CD4-positive, alpha-beta memory T cell (primary cell): ENCODE measurements around the gene OPTN. TPM values are rescaled to one million over a fixed set of nuclear protein-coding genes. Genes with fewer than 3 reads are reported as not detected.

ENCODE experiments used
- CTCF ChIA-PET: fragments of 350-600 bp; sonication (Branson Sonifier 250); formaldehyde crosslinking; loops from one replicate; lab custom pipeline; 2021; ENCODE audit warnings: inconsistent platforms; ENCODE audit not compliant: partially characterized antibody; lab: Charles Lee
- POLR2A ChIA-PET: fragments of 350-600 bp; sonication (Branson Sonifier 250); formaldehyde crosslinking; loops from one replicate; lab custom pipeline; 2021; ENCODE audit not compliant: partially characterized antibody; lab: Charles Lee
- DNase-seq, 5 donors: peaks; one replicate each; pipeline versions ENCODE4 v3.0.0 to v3.0.0-alpha.2; 2020 to 2022; ENCODE audit warnings: mixed read lengths in 1 of 5
- H3K27ac ChIP-seq: one replicate; pipeline ENCODE4 v1.7.0; 2013; ENCODE audit warnings: low read depth, low read length
- H3K27me3 ChIP-seq: 2 replicates; pipeline ENCODE4 v1.7.0; 2013; ENCODE audit warnings: mild to moderate bottlenecking, low read length, moderate library complexity; ENCODE audit not compliant: insufficient read depth
- H3K36me3 ChIP-seq: 2 replicates; pipeline ENCODE4 v1.7.0; 2013; ENCODE audit warnings: mild to moderate bottlenecking, low read length, moderate library complexity; ENCODE audit not compliant: insufficient read depth
- H3K4me1 ChIP-seq: 2 replicates; pipeline ENCODE4 v1.7.0; 2013; ENCODE audit warnings: mild to moderate bottlenecking, low read length, moderate library complexity; ENCODE audit not compliant: insufficient read depth
- H3K4me3 ChIP-seq, 2 donors: one replicate each; pipeline ENCODE4 v1.7.0; 2013; ENCODE audit warnings: low read length in 2 of 2, mild to moderate bottlenecking in 1 of 2
- H3K9me3 ChIP-seq, 2 donors: one replicate each; pipeline ENCODE4 v1.7.0; 2013; ENCODE audit warnings: low read length in 2 of 2, control low read depth in 1 of 2; ENCODE audit not compliant: control insufficient read depth in 1 of 2
- H3K27ac Mint-ChIP-seq, 7 donors: one replicate each; pipeline ENCODE4 v1.8.0; 2020 to 2021; ENCODE audit warnings: mixed read lengths in 7 of 7, mild to moderate bottlenecking in 6 of 7, inconsistent platforms in 3 of 7, moderate library complexity in 3 of 7
- H3K27me3 Mint-ChIP-seq, 2 donors: one replicate each; pipeline ENCODE4 v1.8.0; 2020 to 2021; ENCODE audit warnings: mixed read lengths in 2 of 2
- H3K36me3 Mint-ChIP-seq, 2 donors: one replicate each; pipeline ENCODE4 v1.8.0; 2020 to 2021; ENCODE audit warnings: mixed read lengths in 2 of 2, inconsistent platforms in 1 of 2, mild to moderate bottlenecking in 1 of 2
- H3K4me1 Mint-ChIP-seq, 4 donors: one replicate each; pipeline ENCODE4 v1.8.0; 2020 to 2021; ENCODE audit warnings: mixed read lengths in 4 of 4, mild to moderate bottlenecking in 1 of 4
- H3K4me3 Mint-ChIP-seq, 8 donors: one replicate each; pipeline ENCODE4 v1.8.0; 2020 to 2021; ENCODE audit warnings: mixed read lengths in 8 of 8, mild to moderate bottlenecking in 7 of 8, moderate library complexity in 6 of 8, inconsistent platforms in 3 of 8
- H3K9me3 Mint-ChIP-seq, 8 donors: one replicate each; pipeline ENCODE4 v1.8.0; 2020 to 2021; ENCODE audit warnings: mixed read lengths in 8 of 8, mild to moderate bottlenecking in 5 of 8, inconsistent platforms in 3 of 8, moderate library complexity in 1 of 8
- intact Hi-C: fragments of 100-400 bp; cut with micrococcal nuclease; formaldehyde crosslinking; loops from one replicate; pipeline ENCODE4 v1.15.1; 2023
- polyA plus RNA-seq, 2 donors: library from polyadenylated mRNA; unstranded; fragments of 300-500 nt; fragmentation: Illumina TruSeq; gene quantifications; one replicate each; pipeline ENCODE4 v1.2.3, GENCODE V29; 2021
- total RNA-seq, 2 experiments: library from RNA; stranded (reverse); gene quantifications; one replicate each; pipeline ENCODE4 v1.2.3, GENCODE V29; 2021

The OPTN gene
- total and polyA plus RNA-seq, 4 experiments from 2014 or later, result 40.3 to 148 (median 124) TPM

DNA sequence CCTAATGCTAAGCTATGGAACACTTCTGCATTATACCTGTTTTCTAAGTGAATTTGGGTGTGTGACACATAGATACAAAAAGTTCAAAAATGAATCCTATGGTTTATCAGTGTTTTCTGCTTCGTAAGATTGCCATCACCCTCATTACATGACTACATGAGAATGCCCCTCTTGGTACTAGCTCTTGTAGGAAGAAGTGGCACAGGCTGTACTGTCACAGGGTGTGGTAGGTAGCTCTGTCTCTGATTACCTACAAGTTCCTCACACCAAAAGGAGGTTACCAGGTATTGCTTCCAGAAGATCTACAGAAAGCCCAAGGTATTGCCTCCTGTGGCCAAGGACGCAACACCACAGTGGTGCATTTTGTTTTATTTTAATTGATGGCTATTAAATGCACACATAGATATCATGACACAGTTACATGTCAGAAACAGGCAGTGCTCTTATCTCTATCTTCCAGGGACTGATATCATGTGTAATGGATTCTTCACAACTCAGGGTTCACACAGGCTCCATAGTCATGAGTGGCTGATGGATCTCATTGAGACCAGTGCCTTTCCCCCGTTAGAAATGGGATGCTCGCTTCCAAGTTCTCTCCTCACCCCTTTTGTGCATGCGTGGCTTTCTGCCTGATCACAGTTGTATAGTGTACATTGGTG lies 6.6 kb downstream of the OPTN start:
- Mint-ChIP-seq H3K27me3 (no peaks in the 10 kb centered on the region), H3K9me3 (no peaks in the 10 kb centered on the region), H3K4me3 (peak overlapping the region in 7 of 8 donors; percentile 30 to 76 (median 45)), H3K4me1 (peaks cover 58 to 88% (median 74%) of the 10 kb centered on the region in 4 donors), H3K36me3 (peaks cover 43 to 59% of the 10 kb centered on the region in 2 donors), H3K27ac (peak overlapping the region; percentile 84 to 92 (median 89))
- no peaks in the 10 kb centered on the region for H3K27me3 ChIP-seq
- H3K27ac ChIP-seq, result peak overlapping the region; percentile 1
- ChIA-PET CTCF (interaction anchor here (1.4 kb wide), 1 partner anchor 195 kb away, joined by 3 read pairs; no protein-coding TSS in a partner anchor), POLR2A (interaction anchor here (1.8 to 2.9 kb wide), 3 partner anchors 9 to 196 kb away, joined by 8 to 9 read pairs (median 9); no protein-coding TSS in a partner anchor)
- H3K4me3 ChIP-seq, result no peak overlapping the region
- H3K36me3 ChIP-seq, result peaks cover 21% of the 10 kb centered on the region
- H3K9me3 ChIP-seq, result no peaks in the 10 kb centered on the region
- no peak for DNase-seq
- intact Hi-C loops, result loop anchor here (10.0 kb wide), 2 partner anchors 478 to 762 kb away; partner anchors contain the start of genes CAMK1D and PRPF18
- H3K4me1 ChIP-seq, result peaks cover 92% of the 10 kb centered on the region

DNA sequence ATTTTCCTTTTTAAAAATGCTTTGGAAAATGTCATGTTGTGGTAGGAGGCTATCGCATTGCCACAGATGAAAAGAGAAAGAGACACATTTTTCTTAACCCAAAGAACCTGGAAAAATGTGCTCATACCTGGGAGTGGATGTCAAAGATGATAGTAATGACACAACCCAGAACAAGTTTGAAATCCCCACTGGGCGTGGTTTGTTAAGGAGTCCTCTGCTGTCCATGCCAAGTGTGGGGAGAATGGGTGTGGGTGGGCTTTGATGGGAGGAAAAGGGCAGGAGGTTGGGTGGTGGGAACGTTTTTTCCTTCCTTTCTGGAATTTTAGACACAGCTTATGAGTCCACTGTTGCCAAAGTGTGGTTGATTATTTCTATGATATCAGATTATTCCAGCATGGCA lies 10.9 kb downstream of the OPTN start:
- POLR2A ChIA-PET, result interaction anchor here (1.1 kb wide), 1 partner anchor 19 kb away, joined by 3 read pairs; no protein-coding TSS in a partner anchor
- intact Hi-C loops, result no loop called here
- Mint-ChIP-seq H3K27me3 (no peaks in the 10 kb centered on the region), H3K9me3 (no peaks in the 10 kb centered on the region), H3K36me3 (peaks cover 52 to 61% of the 10 kb centered on the region in 2 donors), H3K4me3 (no peak overlapping the region), H3K27ac (peak overlapping the region in 6 of 7 donors; percentile 22 to 91 (median 60)), H3K4me1 (peaks cover 35 to 58% (median 48%) of the 10 kb centered on the region in 4 donors)
- Histone ChIP-seq H3K9me3 (no peaks in the 10 kb centered on the region), H3K4me1 (peaks cover 56% of the 10 kb centered on the region), H3K27ac (no peak overlapping the region), H3K27me3 (no peaks in the 10 kb centered on the region), H3K36me3 (peaks cover 47% of the 10 kb centered on the region), H3K4me3 (no peak overlapping the region)
- CTCF ChIA-PET, result no interaction called here
- DNase-seq, result no peak

DNA sequence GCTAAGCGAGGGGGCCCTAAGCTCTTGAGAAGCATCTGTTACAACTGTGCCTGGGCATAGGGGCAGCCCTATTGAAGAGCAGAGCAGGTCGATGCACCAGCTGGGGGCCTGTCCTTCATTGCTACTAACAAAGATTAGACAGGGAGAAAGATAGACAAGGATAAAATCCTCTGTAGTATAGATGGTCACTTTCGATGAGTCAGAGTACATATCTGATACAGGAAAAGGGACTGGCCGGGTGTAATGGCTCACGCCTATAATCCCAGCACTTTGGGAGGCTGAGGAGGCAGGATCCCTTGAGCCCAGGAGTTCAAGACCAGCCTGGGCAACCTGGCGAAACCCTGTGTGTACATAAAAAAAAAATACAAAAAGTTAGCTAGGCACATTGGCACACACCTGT lies 13.6 kb downstream of the OPTN start:
- Mint-ChIP-seq H3K27ac (peak overlapping the region in 2 of 7 donors; percentile 35 to 38), H3K27me3 (no peaks in the 10 kb centered on the region), H3K4me1 (peaks cover 29 to 40% (median 38%) of the 10 kb centered on the region in 4 donors), H3K4me3 (no peak overlapping the region), H3K36me3 (peaks cover 56 to 67% of the 10 kb centered on the region in 2 donors), H3K9me3 (no peaks in the 10 kb centered on the region)
- Histone ChIP-seq H3K4me3 (no peak overlapping the region), H3K36me3 (peaks cover 64% of the 10 kb centered on the region), H3K4me1 (peaks cover 43% of the 10 kb centered on the region), H3K27me3 (no peaks in the 10 kb centered on the region), H3K9me3 (no peaks in the 10 kb centered on the region), H3K27ac (no peak overlapping the region)
- no peak for DNase-seq
- intact Hi-C loops, result no loop called here
- POLR2A ChIA-PET, result interaction anchor here (1.0 to 1.2 kb wide), 3 partner anchors 13 to 16 kb away, joined by 3 to 4 read pairs (median 3); partner anchors contain the start of gene OPTN
- CTCF ChIA-PET, result no interaction called here

DNA sequence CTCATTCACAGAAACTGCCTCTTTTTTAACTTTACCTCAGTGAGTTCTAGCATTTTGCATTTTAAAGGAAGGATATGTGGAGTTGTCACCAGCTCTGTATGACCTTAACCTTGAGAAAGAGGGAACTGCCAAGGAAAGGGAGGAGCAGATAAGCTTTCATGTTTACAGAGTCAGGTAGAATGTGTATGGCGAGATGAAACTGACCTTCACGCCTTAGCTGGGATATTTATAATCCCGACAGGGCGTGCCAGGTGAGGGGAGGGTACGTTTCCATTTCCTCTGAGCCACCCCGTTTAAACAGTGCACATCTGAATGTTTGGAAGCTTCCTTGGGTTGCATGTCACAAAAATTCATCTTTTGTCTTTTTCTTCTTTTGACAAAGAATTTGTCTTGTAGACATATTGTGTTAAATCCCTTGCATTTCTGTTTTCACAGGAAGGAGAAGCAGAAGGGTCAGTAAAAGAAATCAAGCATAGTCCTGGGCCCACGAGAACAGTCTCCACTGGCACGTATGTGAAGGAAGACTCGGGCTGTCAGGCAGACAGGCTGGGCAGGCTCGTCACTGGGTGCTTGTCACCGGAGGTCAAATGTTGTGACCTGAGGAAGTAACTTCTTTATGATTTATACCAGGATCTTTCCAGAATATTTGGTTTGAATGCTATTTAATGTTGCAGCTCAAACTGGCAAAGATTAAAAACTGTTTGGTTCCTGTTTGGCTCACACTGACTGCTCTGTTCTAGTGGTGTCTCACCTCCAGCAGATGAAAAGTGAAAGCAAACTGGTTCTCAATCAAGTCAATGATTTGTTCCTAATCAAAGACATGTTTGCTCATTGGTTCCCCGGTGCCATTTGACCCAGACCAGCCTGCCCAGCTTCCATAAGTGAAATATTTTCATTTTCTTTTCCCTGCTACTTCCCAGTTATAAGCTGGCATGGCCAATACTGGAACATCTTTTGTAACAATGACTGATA lies 16.2 kb downstream of the OPTN start:
- intact Hi-C loops, result no loop called here
- peaks cover 19 to 37% (median 27%) of the 10 kb centered on the region in 4 donors for H3K4me1 Mint-ChIP-seq
- peak overlapping the region; percentile 54 to 84 (median 78) for H3K4me3 Mint-ChIP-seq
- Histone ChIP-seq H3K27ac (peak overlapping the region; percentile 54), H3K9me3 (no peaks in the 10 kb centered on the region), H3K36me3 (peaks cover 65% of the 10 kb centered on the region), H3K27me3 (no peaks in the 10 kb centered on the region), H3K4me3 (no peak overlapping the region), H3K4me1 (peaks cover 18% of the 10 kb centered on the region)
- ChIA-PET POLR2A (interaction anchor here (0.9 to 1.1 kb wide), 2 partner anchors 9 to 17 kb away, joined by 3 read pairs; partner anchors contain the start of gene OPTN), CTCF (interaction anchor here (0.6 to 2.6 kb wide), 5 partner anchors 9 to 186 kb away, joined by 3 to 14 read pairs (median 4); partner anchors contain the start of gene OPTN)
- H3K27ac Mint-ChIP-seq, result peak overlapping the region; percentile 76 to 94 (median 92)
- peaks cover 66 to 74% of the 10 kb centered on the region in 2 donors for H3K36me3 Mint-ChIP-seq
- DNase-seq, result peak; percentile 23 to 50 (median 47)
- no peaks in the 10 kb centered on the region for H3K9me3 Mint-ChIP-seq
- H3K27me3 Mint-ChIP-seq, result no peaks in the 10 kb centered on the region

DNA sequence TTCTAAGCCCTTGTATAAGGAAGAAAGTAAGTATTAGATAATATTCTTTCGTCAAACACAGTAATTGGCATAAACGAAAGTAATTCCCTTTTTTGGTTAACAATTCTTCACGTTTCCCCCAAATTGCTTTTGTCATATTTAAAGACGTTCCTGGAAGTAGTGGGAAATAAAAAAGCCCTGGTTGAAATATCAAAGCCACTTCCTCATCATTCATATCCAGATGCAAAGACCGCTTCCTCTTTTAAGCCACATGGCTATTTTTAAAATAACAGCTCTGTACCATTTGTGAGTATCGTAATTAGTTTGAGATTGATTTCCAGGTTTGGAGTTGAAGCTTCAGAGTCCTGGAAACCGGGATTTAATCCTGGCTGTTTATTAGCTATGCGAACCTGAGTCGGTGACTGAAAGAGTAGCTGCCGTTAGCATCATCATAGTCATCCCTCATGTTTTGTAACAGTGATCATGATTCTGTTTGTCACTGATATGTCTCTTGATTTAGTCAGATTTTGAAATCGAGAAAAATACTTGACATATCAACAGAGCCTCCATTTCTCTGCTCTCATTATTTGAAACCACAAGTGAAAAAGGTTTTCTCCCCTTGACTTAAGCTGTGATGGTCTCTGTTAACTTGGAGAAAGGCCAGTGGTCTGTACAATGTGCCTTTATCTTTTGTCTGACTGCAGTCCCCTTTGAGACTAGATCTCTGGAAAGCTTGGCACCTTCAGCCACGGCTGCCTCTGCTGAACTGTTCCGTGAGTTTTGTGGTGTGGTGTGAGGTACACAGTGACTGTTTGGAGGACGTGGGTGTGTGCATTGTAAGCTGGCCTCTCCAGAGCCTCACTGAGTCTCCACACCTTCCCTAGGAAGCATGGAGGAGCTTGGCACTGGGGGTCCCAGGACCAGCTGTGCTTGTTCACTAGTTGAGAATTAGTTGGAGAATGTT lies 18.1 kb downstream of the OPTN start:
- ChIA-PET CTCF (interaction anchor here (0.8 to 2.6 kb wide), 4 partner anchors 18 to 184 kb away, joined by 3 to 14 read pairs (median 5); partner anchors contain the start of gene OPTN), POLR2A (interaction anchor here (1.4 to 2.1 kb wide), 3 partner anchors 9 to 18 kb away, joined by 5 to 9 read pairs (median 8); partner anchors contain the start of gene OPTN)
- Mint-ChIP-seq H3K9me3 (no peaks in the 10 kb centered on the region), H3K36me3 (peaks cover 76 to 78% of the 10 kb centered on the region in 2 donors), H3K4me1 (peaks cover 25 to 37% (median 28%) of the 10 kb centered on the region in 4 donors), H3K27me3 (no peaks in the 10 kb centered on the region), H3K4me3 (peak overlapping the region in 2 of 8 donors; percentile 47 to 55), H3K27ac (peak overlapping the region in 6 of 7 donors; percentile 19 to 68 (median 60))
- Histone ChIP-seq H3K27me3 (no peaks in the 10 kb centered on the region), H3K36me3 (peaks cover 74% of the 10 kb centered on the region), H3K4me1 (peaks cover 17% of the 10 kb centered on the region), H3K4me3 (no peak overlapping the region), H3K9me3 (no peaks in the 10 kb centered on the region), H3K27ac (no peak overlapping the region)
- no peak for DNase-seq
- intact Hi-C loops, result no loop called here
